ENCODE results near the gene UPK3BL1. TPM values are rescaled to one million over a fixed set of nuclear protein-coding genes. Genes with fewer than 3 reads are reported as not detected.
"Not testable (repeated sequence)": the region's sequence is repeated elsewhere in the genome, so short reads cannot be mapped to it uniquely, and the experiment has no call there.

Gene UPK3BL1
- total and polyA plus RNA-seq, 8 donors = 5.5 to 80.7 (median 21.8) TPM

DNA sequence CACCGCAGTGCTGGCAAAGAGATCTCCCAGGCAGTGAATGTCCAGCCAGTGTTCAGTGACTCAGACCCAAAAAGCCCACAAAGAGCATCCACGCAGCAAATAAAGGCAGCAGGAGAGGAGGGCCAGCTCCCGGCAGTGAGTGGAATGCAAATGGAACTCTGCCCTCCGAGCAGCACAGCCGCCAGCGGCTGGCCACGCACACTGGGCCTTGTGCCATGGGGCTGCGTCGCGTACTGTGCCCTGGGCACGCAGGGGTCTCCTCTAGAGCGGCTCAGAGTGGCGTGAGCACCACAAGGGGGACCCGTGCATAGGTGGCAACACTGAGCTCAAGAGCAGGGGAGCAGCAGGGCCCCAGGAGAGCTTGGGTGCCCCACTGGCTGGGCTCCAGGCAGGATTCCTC, 24.9 kb upstream of the UPK3BL1 start:
- H3K9me3 ChIP-seq; intact Hi-C loops (cut with DNase I; ENCODE audit: low total_unique reads); H3K27ac ChIP-seq; H3K36me3 ChIP-seq; H3K4me3 ChIP-seq; H3K27me3 ChIP-seq; DNase-seq; H3K4me1 ChIP-seq: not testable (repeated sequence)
- 91 to 98% (median 92%) methylated on average over 7 to 9 of the region's 14 CpGs; no CpG with 5 or more reads in 2 of the 5 donors for WGBS, 5 donors

DNA sequence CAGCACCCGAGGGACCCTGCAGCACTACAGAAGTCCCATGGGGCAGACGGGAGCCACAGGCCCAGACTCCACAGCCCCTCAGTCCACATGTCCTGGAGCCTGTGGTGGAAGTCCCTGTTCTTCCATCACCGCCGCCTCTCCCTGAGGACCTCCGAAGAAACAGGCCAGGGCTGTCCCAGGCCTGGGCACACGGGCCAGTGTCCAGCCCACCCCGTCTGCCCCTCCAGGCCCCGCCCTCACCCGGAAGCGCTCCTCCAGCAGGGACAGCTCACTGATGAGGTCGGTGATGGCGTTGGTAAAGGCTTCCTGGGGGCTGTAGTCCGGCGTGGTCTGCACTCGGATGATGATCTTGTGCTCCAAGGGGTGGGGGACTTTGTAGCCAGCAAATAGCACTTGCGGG, 24.3 kb upstream of the UPK3BL1 start:
- H3K4me1 ChIP-seq; H3K36me3 ChIP-seq; intact Hi-C loops (cut with DNase I; ENCODE audit: low total_unique reads); DNase-seq; H3K27ac ChIP-seq; H3K4me3 ChIP-seq; H3K27me3 ChIP-seq; H3K9me3 ChIP-seq: not testable (repeated sequence)
- WGBS, 5 donors = no CpG with 5 or more reads among the region's 16 CpGs

DNA sequence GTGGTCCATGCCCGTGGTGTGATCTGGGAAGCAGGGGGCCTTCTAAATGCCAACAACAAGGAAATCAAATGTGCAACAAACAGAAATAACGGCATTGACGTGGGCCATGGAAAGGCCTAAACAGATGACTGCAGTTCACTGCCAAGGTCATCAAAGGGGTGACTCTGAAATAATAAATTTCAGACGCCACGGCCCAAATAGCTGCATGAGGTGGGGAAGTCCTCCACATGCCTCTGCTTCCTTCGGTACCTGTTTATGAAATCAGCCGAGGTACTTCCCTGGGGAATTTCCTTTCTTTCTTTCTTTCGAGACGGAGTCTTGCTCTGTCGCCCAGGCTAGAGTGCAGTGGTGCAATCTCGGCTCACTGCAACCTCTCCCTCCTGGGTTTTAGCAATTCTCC, 22.2 kb upstream of the UPK3BL1 start:
- H3K36me3 ChIP-seq; DNase-seq; intact Hi-C loops (cut with DNase I; ENCODE audit: low total_unique reads); H3K27me3 ChIP-seq; H3K27ac ChIP-seq; H3K4me1 ChIP-seq; H3K9me3 ChIP-seq; H3K4me3 ChIP-seq: not testable (repeated sequence)
- 80 to 93% (median 88%) methylated on average over 4 to 8 of the region's 11 CpGs; no CpG with 5 or more reads in 1 of the 5 donors for WGBS, 5 donors

DNA sequence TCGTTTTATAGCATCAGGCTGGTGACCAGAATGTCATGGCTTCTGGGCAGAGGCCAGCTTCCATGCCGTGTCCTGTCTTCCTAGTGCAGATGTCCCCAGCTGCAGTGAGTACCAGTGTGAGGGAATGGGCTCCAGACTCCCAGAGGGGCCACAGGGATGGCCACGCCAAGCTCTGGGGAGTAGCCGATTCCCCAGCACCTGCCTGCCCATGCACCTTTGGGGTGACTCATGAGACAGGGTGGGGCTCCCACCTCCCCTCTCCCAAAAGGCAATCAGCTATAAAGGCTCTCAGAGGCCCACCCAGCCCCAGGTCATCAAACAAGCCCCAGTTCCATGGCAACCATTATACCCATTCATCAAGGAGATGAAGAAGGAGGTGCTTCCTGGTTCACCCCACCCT, 7.3 kb upstream of the UPK3BL1 start, which contains the start of gene SPDYE2B:
Gene SPDYE2B, plus strand, starts transcription at position 396 of the 400 bp plus-strand sequence. CDS start 2,030 bp downstream, outside the sequence.
- WGBS, 5 donors = no CpG with 5 or more reads among the region's 4 CpGs
- H3K9me3 ChIP-seq; H3K4me1 ChIP-seq; H3K4me3 ChIP-seq; DNase-seq; intact Hi-C loops (cut with DNase I; ENCODE audit: low total_unique reads); H3K27ac ChIP-seq; H3K36me3 ChIP-seq; H3K27me3 ChIP-seq: not testable (repeated sequence)

DNA sequence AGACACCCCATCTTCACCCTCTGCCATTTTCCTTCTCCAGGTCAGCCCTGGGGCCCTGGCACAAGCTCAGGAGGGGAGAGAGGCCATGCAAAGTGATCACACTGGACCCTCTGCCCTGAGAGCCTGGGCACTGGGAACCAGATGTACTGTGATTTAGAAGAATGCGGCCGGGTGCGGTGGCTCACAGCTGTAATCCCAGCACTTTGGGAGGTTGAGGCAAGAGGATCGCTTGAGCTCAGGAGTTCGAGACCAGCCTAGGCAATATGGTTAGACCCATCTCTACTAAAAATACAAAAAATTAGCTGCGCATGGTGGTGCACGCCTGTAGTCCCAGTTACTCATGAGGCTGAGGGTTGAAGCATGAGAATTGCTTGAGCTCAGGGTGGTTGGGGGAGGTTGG, 5.2 kb upstream of the UPK3BL1 start:
- DNase-seq; H3K9me3 ChIP-seq; H3K4me3 ChIP-seq; H3K36me3 ChIP-seq; H3K27ac ChIP-seq; H3K27me3 ChIP-seq; H3K4me1 ChIP-seq; intact Hi-C loops (cut with DNase I; ENCODE audit: low total_unique reads): not testable (repeated sequence)
- 96 to 98% (median 97%) methylated on average over 5 to 6 of the region's 7 CpGs for WGBS, 5 donors

DNA sequence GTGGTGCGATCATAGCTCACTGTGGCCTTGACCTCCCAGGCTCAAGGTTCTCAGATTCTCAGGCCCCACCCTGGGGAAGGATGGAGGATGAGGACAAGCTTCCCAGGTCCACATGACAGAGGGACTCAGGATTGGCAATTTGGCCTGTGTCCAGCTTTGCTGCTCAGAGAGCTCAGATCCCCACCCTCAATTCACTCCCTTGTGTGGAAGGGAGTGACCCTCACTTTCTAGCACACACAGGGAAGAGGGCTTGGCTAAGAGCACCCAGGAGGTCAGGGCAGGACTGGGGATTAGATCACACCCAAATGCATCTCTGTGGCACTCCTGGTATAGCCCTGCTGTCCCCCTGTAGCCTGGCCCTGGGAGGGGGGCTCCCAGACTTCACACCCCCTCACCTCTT, 813 bp upstream of the UPK3BL1 start:
- H3K4me1 ChIP-seq; intact Hi-C loops (cut with DNase I; ENCODE audit: low total_unique reads); H3K27ac ChIP-seq; H3K36me3 ChIP-seq; DNase-seq; H3K4me3 ChIP-seq; H3K27me3 ChIP-seq; H3K9me3 ChIP-seq: not testable (repeated sequence)
- no CpG with 5 or more reads among the region's 1 CpG for WGBS, 5 donors

DNA sequence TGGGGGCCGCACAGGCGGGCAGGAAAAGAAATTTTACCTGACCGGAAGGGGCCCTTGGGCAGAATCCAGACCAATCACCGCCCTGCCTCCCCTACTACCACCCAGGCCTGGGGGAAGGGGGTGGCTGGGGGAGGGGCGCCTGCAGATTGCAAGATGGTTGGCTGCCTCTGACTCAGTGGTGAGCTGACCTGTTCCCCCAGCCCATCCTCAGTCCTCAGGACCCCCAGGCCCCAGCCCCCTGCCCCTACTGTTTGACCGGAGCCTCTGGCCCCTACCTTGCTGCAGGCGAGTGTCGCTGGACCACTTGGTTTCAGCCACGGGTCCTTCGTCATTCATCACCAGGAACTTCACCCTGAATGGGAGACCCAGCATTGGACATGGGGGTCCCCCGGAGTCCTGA, 3.7 kb downstream of the UPK3BL1 start:
- H3K36me3 ChIP-seq; intact Hi-C loops (cut with DNase I; ENCODE audit: low total_unique reads); H3K4me3 ChIP-seq; H3K4me1 ChIP-seq; H3K9me3 ChIP-seq; H3K27me3 ChIP-seq; H3K27ac ChIP-seq: not testable (repeated sequence)
- DNase-seq = peak in 1 of 2 donors; percentile 3
- WGBS, 5 donors = 80 to 97% (median 93%) methylated on average over 1 to 8 of the region's 11 CpGs

DNA sequence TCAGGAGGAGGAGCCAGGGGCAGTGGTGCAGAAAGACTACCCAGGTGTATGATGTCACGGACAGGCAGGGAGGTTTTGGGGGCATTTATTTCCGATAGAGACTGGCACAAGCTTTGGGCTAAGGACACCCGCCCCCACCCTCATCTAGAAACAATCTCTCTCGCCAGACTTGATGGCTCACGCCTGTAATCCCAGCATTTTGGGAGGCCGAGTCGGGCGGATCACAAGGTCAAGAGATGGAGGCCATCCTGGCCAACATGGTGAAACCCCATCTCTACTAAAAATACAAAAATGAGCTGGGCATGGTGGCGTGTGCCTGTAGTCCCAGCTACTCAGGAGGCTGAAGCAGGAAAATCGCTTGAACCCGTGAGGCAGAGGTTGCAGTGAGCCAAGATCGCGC, 5.6 kb downstream of the UPK3BL1 start:
- intact Hi-C loops (cut with DNase I; ENCODE audit: low total_unique reads); DNase-seq: not testable (repeated sequence)
- 95 to 100% (median 96%) methylated on average over 6 to 9 of the region's 13 CpGs for WGBS, 5 donors

DNA sequence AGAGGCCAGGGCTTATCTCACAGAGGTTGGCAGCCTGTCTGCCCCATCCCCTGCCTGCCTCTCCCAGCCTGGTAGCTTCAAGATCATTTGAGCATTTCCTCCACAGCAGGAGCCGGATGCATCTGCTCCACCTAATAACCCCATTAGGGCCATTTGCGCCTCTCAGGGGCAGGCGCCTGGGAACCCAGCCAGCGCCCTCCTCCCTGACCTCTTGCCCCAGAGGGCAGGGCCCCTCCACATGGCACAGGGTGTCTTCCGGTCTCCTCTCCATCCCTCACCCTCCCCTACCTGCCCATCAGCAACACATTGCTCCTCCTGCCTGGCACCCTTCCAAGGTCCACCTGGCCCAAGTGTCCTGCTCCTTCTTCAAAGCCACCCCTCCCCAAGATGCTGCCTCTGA, 7.2 kb downstream of the UPK3BL1 start:
- 90 to 100% (median 90%) methylated on average over 2 to 3 of the region's 5 CpGs; no CpG with 5 or more reads in 2 of the 5 donors for WGBS, 5 donors
- DNase-seq; H3K9me3 ChIP-seq; intact Hi-C loops (cut with DNase I; ENCODE audit: low total_unique reads); H3K36me3 ChIP-seq; H3K4me3 ChIP-seq; H3K4me1 ChIP-seq; H3K27me3 ChIP-seq; H3K27ac ChIP-seq: not testable (repeated sequence)

More for the DNA sequence above, 5.6 kb downstream of the UPK3BL1 start:
- not testable (repeated sequence) for H3K27ac ChIP-seq, H3K27me3 ChIP-seq, H3K4me3 ChIP-seq, H3K36me3 ChIP-seq, H3K9me3 ChIP-seq, H3K4me1 ChIP-seq

DNA sequence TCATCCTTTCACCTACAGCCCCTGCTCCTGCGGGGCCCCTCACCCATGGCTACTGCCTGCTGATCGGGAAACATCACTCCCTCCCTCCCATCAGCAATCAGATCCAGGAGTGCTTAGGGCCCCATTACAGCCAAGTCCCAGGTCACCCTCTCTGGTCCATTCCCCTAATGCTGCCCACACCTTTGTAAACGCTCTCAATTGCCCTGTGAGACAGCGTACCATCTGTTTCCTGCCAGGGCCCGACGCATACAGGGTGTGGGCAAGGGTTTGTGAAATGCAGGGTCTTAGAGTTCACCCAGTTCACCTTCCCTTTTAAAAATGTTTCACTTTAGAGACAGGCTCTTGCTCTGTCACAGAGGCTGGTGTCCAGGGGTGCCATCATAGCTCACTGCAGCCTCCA, 8.3 kb downstream of the UPK3BL1 start:
- DNase-seq; intact Hi-C loops (cut with DNase I; ENCODE audit: low total_unique reads): not testable (repeated sequence)

DNA sequence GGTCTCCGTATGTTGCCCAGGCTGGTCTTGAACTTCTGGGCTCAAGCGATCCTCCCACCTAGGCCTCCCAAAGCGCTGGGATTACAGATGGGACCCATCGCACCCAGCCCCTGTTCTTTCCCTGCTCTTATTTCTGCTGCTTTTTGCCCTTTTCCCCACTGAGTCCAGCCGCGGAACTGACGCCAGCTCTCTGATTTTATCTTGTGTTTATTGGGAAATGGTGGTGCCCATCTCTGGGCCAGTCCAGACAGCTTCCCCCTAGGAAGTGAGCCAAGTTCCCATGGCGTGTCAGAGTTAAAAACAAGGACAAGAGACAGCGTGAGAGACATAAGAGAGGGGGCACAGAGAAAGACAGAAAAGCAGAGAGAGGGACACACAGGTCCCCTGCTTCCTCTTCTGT, 12.0 kb downstream of the UPK3BL1 start:
- H3K4me3 ChIP-seq; H3K9me3 ChIP-seq; H3K4me1 ChIP-seq; intact Hi-C loops (cut with DNase I; ENCODE audit: low total_unique reads); H3K27me3 ChIP-seq; DNase-seq; H3K36me3 ChIP-seq; H3K27ac ChIP-seq: not testable (repeated sequence)
- WGBS, 5 donors = 66 to 81% (median 80%) methylated on average over 3 to 7 of the region's 9 CpGs; no CpG with 5 or more reads in 2 of the 5 donors

More for the DNA sequence above, 8.3 kb downstream of the UPK3BL1 start:
- not testable (repeated sequence) for H3K27ac ChIP-seq, H3K4me3 ChIP-seq, H3K36me3 ChIP-seq, H3K9me3 ChIP-seq, H3K4me1 ChIP-seq, H3K27me3 ChIP-seq
- WGBS, 5 donors = 71 to 88% (median 86%) methylated on average over 2 of the region's 6 CpGs; no CpG with 5 or more reads in 1 of the 5 donors

DNA sequence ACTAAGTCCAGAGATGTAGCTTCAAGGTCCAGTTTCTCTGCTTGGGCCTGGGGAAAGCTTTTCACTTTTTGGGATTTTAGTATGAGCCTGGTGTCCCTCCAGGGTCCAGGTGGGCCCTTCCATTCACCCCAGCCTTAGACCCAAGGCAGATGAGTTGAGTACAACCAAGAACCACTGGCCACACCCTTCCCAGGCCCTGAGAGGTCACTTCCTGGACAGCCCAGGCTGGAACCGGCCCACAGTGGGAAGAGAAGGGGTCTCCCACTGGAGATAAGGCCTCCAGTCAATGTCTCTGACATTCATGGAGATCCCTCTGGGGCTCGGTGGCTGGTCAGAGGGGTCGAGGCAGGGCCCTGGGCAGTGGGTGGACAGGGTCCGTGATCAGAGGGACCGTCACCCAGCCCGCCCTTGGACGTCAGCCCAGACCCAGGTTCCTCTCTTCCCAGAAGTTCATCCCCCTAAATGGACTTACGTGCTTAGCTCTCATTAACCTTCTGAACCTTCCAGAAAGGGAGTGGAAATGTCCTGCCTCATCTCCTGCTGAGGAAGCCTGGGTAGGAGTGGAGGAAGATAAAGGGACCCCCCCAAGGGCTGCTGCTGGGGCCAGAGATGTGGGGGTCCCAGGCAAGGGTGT, 15.2 kb downstream of the UPK3BL1 start:
- H3K4me1 ChIP-seq; H3K27ac ChIP-seq; H3K27me3 ChIP-seq; DNase-seq; H3K36me3 ChIP-seq; intact Hi-C loops (cut with DNase I; ENCODE audit: low total_unique reads); H3K4me3 ChIP-seq; H3K9me3 ChIP-seq: not testable (repeated sequence)
- WGBS, 5 donors = no CpG with 5 or more reads among the region's 8 CpGs

Data from stomach (tissue), 9 donors.